Smooth muscle cell (in vitro differentiated cells): ENCODE measurements around the gene RPS29. TPM values are rescaled to one million over a fixed set of nuclear protein-coding genes. Genes with fewer than 3 reads are reported as not detected.
A peak's percentile ranks its signal among the peaks of the same experiment; 100 is the strongest.
"Not testable (repeated sequence)": the region's sequence is repeated elsewhere in the genome, so short reads cannot be mapped to it uniquely, and the experiment has no call there.

Source experiments
- DNase-seq: peaks from one replicate; lab custom pipeline; 2025; ENCODE audit not compliant: unreplicated experiment; lab: John Stamatoyannopoulos, UW
- H2AFZ ChIP-seq: fragments of 200-600 bp; sonication (generic); 2 replicates; pipeline ENCODE4 v1.6.0; 2016; ENCODE audit warnings: antibody characterized with exemption, low read depth, mild to moderate bottlenecking
- H3F3A ChIP-seq: fragments of 200-600 bp; sonication (generic); 2 replicates; pipeline ENCODE4 v1.6.0; 2017; ENCODE audit warnings: antibody characterized with exemption, low read depth
- H3K27ac ChIP-seq: fragments of 200-600 bp; sonication (generic); 2 replicates; pipeline ENCODE4 v1.5.1; 2016; ENCODE audit warnings: low read depth, mild to moderate bottlenecking
- H3K27me3 ChIP-seq: fragments of 200-600 bp; sonication (generic); 2 replicates; pipeline ENCODE4 v1.6.1; 2016; ENCODE audit warnings: low read depth, mild to moderate bottlenecking
- H3K36me3 ChIP-seq: fragments of 200-600 bp; sonication (generic); 2 replicates; pipeline ENCODE4 v1.5.1; 2016; ENCODE audit warnings: low read depth
- H3K4me1 ChIP-seq: fragments of 200-600 bp; sonication (generic); 2 replicates; pipeline ENCODE4 v1.5.1; 2016; ENCODE audit warnings: low read depth
- H3K4me2 ChIP-seq: fragments of 200-600 bp; sonication (generic); 2 replicates; pipeline ENCODE4 v1.6.0; 2016; ENCODE audit warnings: mild to moderate bottlenecking
- H3K4me3 ChIP-seq: fragments of 200-600 bp; sonication (generic); 2 replicates; pipeline ENCODE4 v1.5.1; 2016; ENCODE audit warnings: mild to moderate bottlenecking
- H3K79me2 ChIP-seq: fragments of 200-600 bp; sonication (generic); 2 replicates; pipeline ENCODE4 v1.6.0; 2016; ENCODE audit warnings: low read depth, mild to moderate bottlenecking
- H3K9ac ChIP-seq: fragments of 200-600 bp; sonication (generic); 2 replicates; pipeline ENCODE4 v1.6.0; 2016; ENCODE audit warnings: low read depth
- H3K9me3 ChIP-seq: fragments of 200-600 bp; sonication (generic); replicated peaks from 2 replicates; pipeline ENCODE4 v1.5.1; 2016; ENCODE audit warnings: low read depth
- H4K20me1 ChIP-seq: fragments of 200-600 bp; sonication (generic); 2 replicates; pipeline ENCODE4 v1.6.0; 2016; ENCODE audit warnings: low read depth
- CTCF ChIP-seq: fragments of 200-600 bp; sonication (generic); IDR thresholded peaks from 2 replicates; pipeline ENCODE4 v1.5.1; 2017; ENCODE audit warnings: borderline replicate concordance, mild to moderate bottlenecking, antibody characterized with exemption; ENCODE audit not compliant: insufficient read depth, poor library complexity, severe bottlenecking
- WGBS: methylation state at CpG from one replicate; pipeline ENCODE4 v1.1.7; 2016; ENCODE audit warnings: low lambda C conversion rate; 5-methylcytosine and 5-hydroxymethylcytosine counted together
- polyA plus RNA-seq: library from polyadenylated mRNA; unstranded; fragments of >200 nt; fragmentation: Nextera tagmentation; extraction: Ambion mirVana; gene quantifications from 2 replicates; pipeline ENCODE4 v1.2.1, GENCODE V29; 2016
- total RNA-seq: library from RNA; depleted of rRNA; stranded (reverse); fragments of >200 nt; gene quantifications from 2 replicates; pipeline ENCODE4 v1.2.3, GENCODE V29; 2014

RPS29 gene
- total and polyA plus RNA-seq, 2 experiments from 2014 or later: 1,151 to 7,688 TPM

- H3K4me1 ChIP-seq: peaks cover 14% of the 10 kb centered on the region
- H3K4me3 ChIP-seq: peak overlapping the region; percentile 80
- DNase-seq: no peak
- H2AFZ ChIP-seq: peak overlapping the region; percentile 5
- peak overlapping the region; percentile 49 for H3K27ac ChIP-seq
- 2% methylated on average over 15 of the region's 21 CpGs for WGBS
- peaks cover 8% of the 10 kb centered on the region for H3F3A ChIP-seq
- no peak overlapping the region for H3K9ac ChIP-seq
- TF ChIP-seq CTCF: peak; percentile 86
- H3K27me3 ChIP-seq: no peaks in the 10 kb centered on the region
- H3K9me3 ChIP-seq: no peaks in the 10 kb centered on the region
- peaks cover 43% of the 10 kb centered on the region for H3K79me2 ChIP-seq
- peaks cover 4% of the 10 kb centered on the region for H3K36me3 ChIP-seq
- peak overlapping the region; percentile 60 for H3K4me2 ChIP-seq
- peaks cover 38% of the 10 kb centered on the region for H4K20me1 ChIP-seq
These were observed 687 bp upstream of the RPS29 start for GRCh38 chr14:49586673-49587460.

- peak overlapping the region; percentile 80 for H3K4me3 ChIP-seq
- peaks cover 55% of the 10 kb centered on the region for H4K20me1 ChIP-seq
- peak overlapping the region; percentile 80 for H3K27ac ChIP-seq
- H3K79me2 ChIP-seq: peaks cover 55% of the 10 kb centered on the region
- H3K9ac ChIP-seq: peak overlapping the region; percentile 87
- WGBS: 2% methylated on average over 32 of the region's 32 CpGs
- not testable (repeated sequence) for H3F3A ChIP-seq, H3K36me3 ChIP-seq, H2AFZ ChIP-seq, H3K27me3 ChIP-seq, DNase-seq, H3K9me3 ChIP-seq
- peaks cover 14% of the 10 kb centered on the region for H3K4me1 ChIP-seq
- H3K4me2 ChIP-seq: peak overlapping the region; percentile 91
These were observed 1.1 kb downstream of the RPS29 start for GRCh38 chr14:49584981-49585640.

GRCh38 chr14:49584058-49584457 lies 2.1 kb downstream of the RPS29 start:
- peak overlapping the region; percentile 80 for H3K27ac ChIP-seq

More at GRCh38 chr14:49584058-49584457, 2.1 kb downstream of the RPS29 start:
- H3K4me1 ChIP-seq: peaks cover 14% of the 10 kb centered on the region
- no peak overlapping the region for H3K9ac ChIP-seq
- H3K9me3 ChIP-seq: no peaks in the 10 kb centered on the region
- no peak for TF ChIP-seq CTCF
- peak overlapping the region; percentile 91 for H3K4me2 ChIP-seq
- WGBS: 88% methylated on average over 11 of the region's 11 CpGs
- peaks cover 63% of the 10 kb centered on the region for H3K79me2 ChIP-seq
- DNase-seq: no peak
- H3K36me3 ChIP-seq: peaks cover 4% of the 10 kb centered on the region
- no peaks in the 10 kb centered on the region for H3K27me3 ChIP-seq
- peaks cover 66% of the 10 kb centered on the region for H4K20me1 ChIP-seq
- H3F3A ChIP-seq: peaks cover 8% of the 10 kb centered on the region
- no peak overlapping the region for H2AFZ ChIP-seq
- peak overlapping the region; percentile 80 for H3K4me3 ChIP-seq
